Measurements from ENCODE around the gene SLA2. TPM values are rescaled to one million over a fixed set of nuclear protein-coding genes. Genes with fewer than 3 reads are reported as not detected.
"Not testable (repeated sequence)": the region's sequence is repeated elsewhere in the genome, so short reads cannot be mapped to it uniquely, and the experiment has no call there.

The SLA2 gene
- total RNA-seq, 2 experiments from 2014 or later = 44.1 TPM

GRCh38 chr20:36624944-36625324, 21.1 kb downstream of the SLA2 start:
- no peak for DNase-seq
- H3K27ac Mint-ChIP-seq = no peak overlapping the region
- H3K4me1 Mint-ChIP-seq (ENCODE audit: low read depth) = peaks cover 30% of the 10 kb centered on the region
- CTCF ChIA-PET = interaction anchor here (0.8 to 1.8 kb wide), 6 partner anchors 9 to 104 kb away, joined by 3 to 8 read pairs (median 3); partner anchors contain the start of genes RAB5IF and SLA2
- no peaks in the 10 kb centered on the region for H3K9me3 Mint-ChIP-seq
- H3K27me3 Mint-ChIP-seq (ENCODE audit: low read depth) = no peaks in the 10 kb centered on the region
- H3K36me3 Mint-ChIP-seq (ENCODE audit: low read depth) = peaks cover 36% of the 10 kb centered on the region
- intact Hi-C loops (cut with micrococcal nuclease) = no loop called here
- H3K4me3 Mint-ChIP-seq = no peak overlapping the region

- Mint-ChIP-seq H3K27me3 (ENCODE audit: low read depth) (no peaks in the 10 kb centered on the region), H3K36me3 (ENCODE audit: low read depth) (peaks cover 32% of the 10 kb centered on the region), H3K4me1 (ENCODE audit: low read depth) (peaks cover 24% of the 10 kb centered on the region), H3K9me3 (no peaks in the 10 kb centered on the region), H3K4me3 (no peak overlapping the region), H3K27ac (peak overlapping the region; percentile 10)
- no peak for DNase-seq
- intact Hi-C loops (cut with micrococcal nuclease) = no loop called here
- CTCF ChIA-PET = interaction anchor here (0.7 to 1.8 kb wide), 6 partner anchors 10 to 121 kb away, joined by 3 to 8 read pairs (median 4); partner anchors contain the start of genes NDRG3, RAB5IF and SLA2
Observed at GRCh38 chr20:36624068-36624943, 21.7 kb downstream of the SLA2 start.

- no peak overlapping the region for H3K4me3 Mint-ChIP-seq
- CTCF ChIA-PET = interaction anchor here (0.6 to 1.8 kb wide), 5 partner anchors 11 to 122 kb away, joined by 3 to 8 read pairs (median 4); partner anchors contain the start of genes NDRG3 and SLA2
- peaks cover 19% of the 10 kb centered on the region for H3K4me1 Mint-ChIP-seq (ENCODE audit: low read depth)
- intact Hi-C loops (cut with micrococcal nuclease) = no loop called here
- H3K36me3 Mint-ChIP-seq (ENCODE audit: low read depth) = peaks cover 32% of the 10 kb centered on the region
- no peaks in the 10 kb centered on the region for H3K27me3 Mint-ChIP-seq (ENCODE audit: low read depth)
- no peaks in the 10 kb centered on the region for H3K9me3 Mint-ChIP-seq
- H3K27ac Mint-ChIP-seq = peak overlapping the region; percentile 36
- DNase-seq = no peak
Observed at GRCh38 chr20:36623444-36623843, 22.6 kb downstream of the SLA2 start.

- intact Hi-C loops (cut with micrococcal nuclease) = no loop called here
Observed at GRCh38 chr20:36620917-36621316, 25.1 kb downstream of the SLA2 start.

GRCh38 chr20:36614781-36615557, 31.0 kb downstream of the SLA2 start:
- Mint-ChIP-seq H3K4me1 (ENCODE audit: low read depth) (peaks cover 9% of the 10 kb centered on the region), H3K9me3 (no peaks in the 10 kb centered on the region), H3K4me3 (no peak overlapping the region), H3K27me3 (ENCODE audit: low read depth) (no peaks in the 10 kb centered on the region), H3K27ac (peak overlapping the region; percentile 8), H3K36me3 (ENCODE audit: low read depth) (peaks cover 22% of the 10 kb centered on the region)
- no peak for DNase-seq
- intact Hi-C loops (cut with micrococcal nuclease) = no loop called here
- CTCF ChIA-PET = interaction anchor here (0.6 to 1.8 kb wide), 4 partner anchors 9 to 298 kb away, joined by 3 to 6 read pairs (median 5); partner anchors contain the start of genes NDRG3, RAB5IF and SLA2

More at GRCh38 chr20:36620917-36621316, 25.1 kb downstream of the SLA2 start:
- Mint-ChIP-seq H3K4me3 (no peak overlapping the region), H3K36me3 (ENCODE audit: low read depth) (peaks cover 19% of the 10 kb centered on the region), H3K9me3 (no peaks in the 10 kb centered on the region), H3K4me1 (ENCODE audit: low read depth) (peaks cover 14% of the 10 kb centered on the region), H3K27ac (peak overlapping the region; percentile 27), H3K27me3 (ENCODE audit: low read depth) (no peaks in the 10 kb centered on the region)
- CTCF ChIA-PET = no interaction called here
- DNase-seq = no peak

GRCh38 chr20:36613974-36614373, 32.0 kb downstream of the SLA2 start:
- CTCF ChIA-PET = interaction anchor here (0.6 to 1.8 kb wide), 4 partner anchors 8 to 299 kb away, joined by 3 to 6 read pairs (median 4); partner anchors contain the start of genes RAB5IF and SLA2
- peaks cover 9% of the 10 kb centered on the region for H3K4me1 Mint-ChIP-seq (ENCODE audit: low read depth)
- peak overlapping the region; percentile 53 for H3K27ac Mint-ChIP-seq
- intact Hi-C loops (cut with micrococcal nuclease) = loop anchor here (2.0 kb wide), 2 partner anchors 31 to 273 kb away; no protein-coding TSS in a partner anchor
- H3K27me3 Mint-ChIP-seq (ENCODE audit: low read depth) = no peaks in the 10 kb centered on the region
- H3K9me3 Mint-ChIP-seq = no peaks in the 10 kb centered on the region
- DNase-seq = no peak
- H3K4me3 Mint-ChIP-seq = no peak overlapping the region
- H3K36me3 Mint-ChIP-seq (ENCODE audit: low read depth) = peaks cover 27% of the 10 kb centered on the region

- Mint-ChIP-seq H3K36me3 (ENCODE audit: low read depth) (peaks cover 40% of the 10 kb centered on the region), H3K4me1 (ENCODE audit: low read depth) (peaks cover 26% of the 10 kb centered on the region), H3K27me3 (ENCODE audit: low read depth) (no peaks in the 10 kb centered on the region), H3K4me3 (no peak overlapping the region), H3K9me3 (no peaks in the 10 kb centered on the region), H3K27ac (no peak overlapping the region)
- CTCF ChIA-PET = interaction anchor here (0.6 to 1.7 kb wide), 8 partner anchors 13 to 250 kb away, joined by 3 to 6 read pairs (median 4); no protein-coding TSS in a partner anchor
- intact Hi-C loops (cut with micrococcal nuclease) = loop anchor here (1.0 to 2.0 kb wide), 4 partner anchors 33 to 275 kb away; no protein-coding TSS in a partner anchor
- no peak for DNase-seq
Observed at GRCh38 chr20:36611625-36612024, 34.4 kb downstream of the SLA2 start.

- H3K27ac Mint-ChIP-seq = peak overlapping the region; percentile 88
- H3K4me1 Mint-ChIP-seq (ENCODE audit: low read depth) = peaks cover 33% of the 10 kb centered on the region
- not testable (repeated sequence) for DNase-seq; H3K4me3 Mint-ChIP-seq; H3K9me3 Mint-ChIP-seq; H3K27me3 Mint-ChIP-seq (ENCODE audit: low read depth)
- peaks cover 39% of the 10 kb centered on the region for H3K36me3 Mint-ChIP-seq (ENCODE audit: low read depth)
- CTCF ChIA-PET = interaction anchor here (0.7 kb wide), 1 partner anchor 1073 kb away, joined by 3 read pairs; no protein-coding TSS in a partner anchor
- intact Hi-C loops (cut with micrococcal nuclease) = loop anchor here (5.0 kb wide), 1 partner anchor 101 kb away; no protein-coding TSS in a partner anchor
Observed at GRCh38 chr20:36608388-36608728, 37.6 kb downstream of the SLA2 start.

GRCh38 chr20:36607586-36608387, 38.2 kb downstream of the SLA2 start:
- no peak for DNase-seq
- H3K36me3 Mint-ChIP-seq (ENCODE audit: low read depth) = peaks cover 34% of the 10 kb centered on the region
- intact Hi-C loops (cut with micrococcal nuclease) = loop anchor here (2.0 to 5.0 kb wide), 2 partner anchors 100 to 145 kb away; no protein-coding TSS in a partner anchor
- peak overlapping the region; percentile 97 for H3K4me3 Mint-ChIP-seq
- H3K27me3 Mint-ChIP-seq (ENCODE audit: low read depth) = no peaks in the 10 kb centered on the region
- no peaks in the 10 kb centered on the region for H3K9me3 Mint-ChIP-seq
- peak overlapping the region; percentile 88 for H3K27ac Mint-ChIP-seq
- CTCF ChIA-PET = interaction anchor here (0.7 kb wide), 1 partner anchor 1073 kb away, joined by 3 read pairs; no protein-coding TSS in a partner anchor
- H3K4me1 Mint-ChIP-seq (ENCODE audit: low read depth) = peaks cover 30% of the 10 kb centered on the region

GRCh38 chr20:36606158-36607066, 39.6 kb downstream of the SLA2 start:
- Mint-ChIP-seq H3K9me3 (no peaks in the 10 kb centered on the region), H3K27me3 (ENCODE audit: low read depth) (no peaks in the 10 kb centered on the region), H3K36me3 (ENCODE audit: low read depth) (peaks cover 28% of the 10 kb centered on the region), H3K4me3 (peak overlapping the region; percentile 97), H3K27ac (peak overlapping the region; percentile 88), H3K4me1 (ENCODE audit: low read depth) (peaks cover 25% of the 10 kb centered on the region)
- intact Hi-C loops (cut with micrococcal nuclease) = loop anchor here (2.0 to 5.0 kb wide), 2 partner anchors 99 to 144 kb away; no protein-coding TSS in a partner anchor
- CTCF ChIA-PET = interaction anchor here (0.6 to 4.3 kb wide), 17 partner anchors 8 to 148 kb away, joined by 3 to 54 read pairs (median 5); partner anchors contain the start of genes SLA2 and TGIF2
- DNase-seq = peak; percentile 32

Data from activated naive CD4-positive, alpha-beta T cell treated with anti-CD3 and anti-CD28 coated beads for 36 hours (primary cell).